Measurements from ENCODE around the gene TP53RK.

The TP53RK gene

GRCh38 chr20:46706242-46706641 lies 17.0 kb upstream of the TP53RK start:
- no peak overlapping the region for H3K27ac ChIP-seq
- DNase-seq (ENCODE audit: low spot score), result no peak
- no peak overlapping the region for H3K4me3 ChIP-seq
- no peak for TF ChIP-seq CTCF (IDR thresholded peaks at IDR 0.05)

- no peak overlapping the region for H3K4me3 ChIP-seq
- TF ChIP-seq CTCF (IDR thresholded peaks at IDR 0.05), result no peak
- H3K27ac ChIP-seq, result peak overlapping the region in 1 of 2 donors; percentile 66
- no peak for DNase-seq (ENCODE audit: low spot score)
These were observed 16.1 kb upstream of the TP53RK start for GRCh38 chr20:46705378-46705729.

- DNase-seq (ENCODE audit: low spot score), result no peak
- TF ChIP-seq CTCF (IDR thresholded peaks at IDR 0.05), result no peak
- peak overlapping the region in 1 of 2 donors; percentile 66 for H3K27ac ChIP-seq
- H3K4me3 ChIP-seq, result no peak overlapping the region
These were observed 15.6 kb upstream of the TP53RK start for GRCh38 chr20:46704714-46705377.

GRCh38 chr20:46703435-46703834 lies 14.2 kb upstream of the TP53RK start:
- TF ChIP-seq CTCF (IDR thresholded peaks at IDR 0.05), result no peak
- H3K4me3 ChIP-seq, result no peak overlapping the region
- DNase-seq (ENCODE audit: low spot score), result no peak
- no peak overlapping the region for H3K27ac ChIP-seq

- no peak overlapping the region for H3K27ac ChIP-seq
- no peak overlapping the region for H3K4me3 ChIP-seq
- TF ChIP-seq CTCF (IDR thresholded peaks at IDR 0.05), result no peak
- no peak for DNase-seq (ENCODE audit: low spot score)
These were observed 13.4 kb upstream of the TP53RK start for GRCh38 chr20:46702447-46703203.

GRCh38 chr20:46701986-46702385 lies 12.7 kb upstream of the TP53RK start:
- no peak for TF ChIP-seq CTCF (IDR thresholded peaks at IDR 0.05)
- no peak overlapping the region for H3K27ac ChIP-seq
- no peak overlapping the region for H3K4me3 ChIP-seq
- no peak for DNase-seq (ENCODE audit: low spot score)

- Histone ChIP-seq H3K4me3 (no peak overlapping the region), H3K27ac (no peak overlapping the region)
- no peak for DNase-seq (ENCODE audit: low spot score)
- no peak for TF ChIP-seq CTCF (IDR thresholded peaks at IDR 0.05)
These were observed 12.3 kb upstream of the TP53RK start for GRCh38 chr20:46701556-46701955.

Measured in coronary artery (tissue), 2 donors.